ENCODE results near the gene CLDN3. TPM values are rescaled to one million over a fixed set of nuclear protein-coding genes. Genes with fewer than 3 reads are reported as not detected.

Gene CLDN3
- total RNA-seq, 1 donor, result not detected

DNA sequence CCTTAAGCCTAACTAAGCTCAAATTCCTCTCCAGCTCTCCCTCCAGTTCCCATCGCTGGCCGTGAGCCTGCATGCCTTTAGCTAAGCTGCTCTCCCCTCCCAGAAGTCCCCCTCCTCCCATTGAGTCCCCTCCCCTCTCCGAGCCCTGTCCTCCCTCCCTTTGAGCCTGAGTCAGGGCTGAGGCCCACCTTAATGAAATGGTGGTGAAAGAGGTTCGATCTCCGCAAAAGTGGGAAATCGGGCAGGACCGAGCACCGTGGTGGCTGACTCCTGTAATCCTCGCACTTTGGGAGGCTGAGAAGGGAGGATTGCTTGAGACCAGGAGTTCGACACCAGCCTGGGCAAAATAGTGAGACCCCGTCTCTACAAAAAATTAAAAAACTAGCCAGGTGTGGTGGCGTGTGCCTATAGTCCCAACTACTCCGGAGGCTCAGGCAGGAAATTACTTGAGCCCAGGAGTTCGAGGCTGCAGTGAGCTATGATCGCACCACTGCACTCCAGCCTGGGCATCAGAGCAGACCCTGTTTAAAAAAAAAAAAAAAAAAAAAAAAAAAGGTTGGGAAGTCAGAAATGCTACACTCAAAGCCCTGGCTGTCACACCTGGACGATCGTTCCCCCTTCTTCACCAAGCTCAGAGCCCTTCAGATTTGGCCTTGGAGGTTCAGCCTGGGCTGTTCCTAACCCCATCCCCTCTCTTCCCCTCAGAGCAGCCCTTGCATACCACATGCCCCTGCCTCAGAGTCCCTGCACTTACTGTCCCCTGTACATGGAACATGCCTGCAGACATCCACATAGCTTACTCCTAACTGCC is 995 bp upstream of the CLDN3 start:
- no peaks in the 10 kb centered on the region for H3K4me1 ChIP-seq (ENCODE audit: insufficient read depth, low read length)
- H2AFZ ChIP-seq (ENCODE audit: low read length), result no peak overlapping the region
- H4K20me1 ChIP-seq (ENCODE audit: insufficient read depth, low read length), result no peaks in the 10 kb centered on the region
- no peak overlapping the region for H3K27ac ChIP-seq (ENCODE audit: low read depth, low read length)
- no peaks in the 10 kb centered on the region for H3K36me3 ChIP-seq (ENCODE audit: insufficient read depth, low read length)
- H3K4me2 ChIP-seq (ENCODE audit: insufficient read depth, low read length), result no peak overlapping the region
- peaks cover 36% of the 10 kb centered on the region for H3K27me3 ChIP-seq (ENCODE audit: insufficient read depth, low read length)
- H3K4me3 ChIP-seq (ENCODE audit: insufficient read depth, low read length), result no peak overlapping the region
- peak; percentile 76 for DNase-seq (ENCODE audit: insufficient read length, low spot score, missing footprints)
- H3K79me2 ChIP-seq (ENCODE audit: insufficient read depth, low read length), result no peaks in the 10 kb centered on the region
- no peak for TF ChIP-seq CTCF (IDR thresholded peaks at IDR 0.05; ENCODE audit: extremely low read depth, low read depth, low read length)
- no peaks in the 10 kb centered on the region for H3K9me3 ChIP-seq (ENCODE audit: low read depth, low read length)

DNA sequence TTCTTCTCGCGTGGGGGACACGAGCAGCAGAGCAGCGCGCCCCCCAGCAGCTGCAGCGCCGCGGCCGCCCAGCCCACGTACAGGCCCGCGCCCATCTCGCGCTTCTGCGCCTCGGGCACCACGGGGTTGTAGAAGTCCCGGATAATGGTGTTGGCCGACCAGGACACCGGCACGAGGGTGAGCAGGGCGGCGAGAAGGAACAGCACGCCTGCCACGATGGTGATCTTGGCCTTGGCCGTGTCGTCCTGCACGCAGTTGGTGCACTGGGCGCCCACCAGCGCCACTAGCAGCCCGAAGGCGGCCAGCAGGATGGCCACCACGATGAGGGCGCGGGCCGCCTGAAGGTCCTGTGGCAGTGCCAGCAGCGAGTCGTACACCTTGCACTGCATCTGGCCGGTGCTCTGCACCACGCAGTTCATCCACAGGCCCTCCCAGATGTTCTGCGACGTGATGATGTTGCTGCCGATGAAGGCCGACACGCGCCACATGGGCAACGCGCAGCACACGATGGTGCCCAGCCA is 529 bp downstream of the CLDN3 start:
- Histone ChIP-seq H3K4me1 (ENCODE audit: insufficient read depth, low read length) (no peaks in the 10 kb centered on the region), H2AFZ (ENCODE audit: low read length) (no peak overlapping the region), H3K79me2 (ENCODE audit: insufficient read depth, low read length) (no peaks in the 10 kb centered on the region), H3K27me3 (ENCODE audit: insufficient read depth, low read length) (peaks cover 36% of the 10 kb centered on the region), H3K36me3 (ENCODE audit: insufficient read depth, low read length) (no peaks in the 10 kb centered on the region), H3K4me2 (ENCODE audit: insufficient read depth, low read length) (peak overlapping the region; percentile 18), H3K9me3 (ENCODE audit: low read depth, low read length) (no peaks in the 10 kb centered on the region), H3K4me3 (ENCODE audit: insufficient read depth, low read length) (no peak overlapping the region), H4K20me1 (ENCODE audit: insufficient read depth, low read length) (no peaks in the 10 kb centered on the region), H3K27ac (ENCODE audit: low read depth, low read length) (no peak overlapping the region)
- DNase-seq (ENCODE audit: insufficient read length, low spot score, missing footprints), result peak; percentile 61
- TF ChIP-seq CTCF (IDR thresholded peaks at IDR 0.05; ENCODE audit: extremely low read depth, low read depth, low read length), result no peak

DNA sequence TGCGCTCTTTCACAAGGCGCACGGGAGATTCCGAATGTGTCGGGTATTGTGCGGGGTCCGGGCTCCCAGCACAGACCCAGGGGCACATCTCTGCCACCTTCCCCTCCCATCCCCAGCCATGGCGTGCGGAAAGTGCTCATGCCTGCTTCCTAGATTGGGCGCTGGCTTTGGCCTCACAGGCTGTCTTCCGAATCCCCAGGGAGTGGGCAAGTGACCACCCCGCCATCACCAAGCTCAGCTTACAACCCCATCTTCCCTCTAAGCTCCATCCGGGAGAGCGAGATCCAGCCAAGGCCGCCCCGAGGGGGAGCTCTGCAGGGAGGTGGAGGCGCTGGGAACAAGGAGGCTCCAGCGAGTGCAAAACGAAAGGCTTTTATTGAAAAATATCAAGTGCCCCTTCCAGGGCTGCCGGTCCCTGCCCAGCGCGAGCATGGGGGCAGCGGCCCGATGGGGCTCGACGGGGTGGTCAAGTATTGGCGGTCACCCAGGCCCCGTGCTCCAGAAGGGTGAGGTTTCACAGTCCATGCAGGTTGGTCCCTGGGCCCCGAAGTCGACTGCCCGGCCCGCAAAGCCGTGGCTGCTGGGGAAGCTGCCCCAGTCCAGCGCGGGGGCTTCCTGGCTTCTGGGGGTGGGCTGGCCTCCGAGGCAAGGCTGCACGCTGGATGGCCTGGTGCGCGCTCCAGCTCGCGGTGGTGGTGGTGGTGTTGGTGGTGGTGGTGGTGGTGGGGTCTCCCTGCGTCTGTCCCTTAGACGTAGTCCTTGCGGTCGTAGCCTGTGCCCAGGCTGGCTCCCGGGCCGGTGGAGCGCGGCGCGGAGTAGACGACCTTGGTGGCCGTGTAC is 1.2 kb downstream of the CLDN3 start:
- no peak overlapping the region for H3K27ac ChIP-seq (ENCODE audit: low read depth, low read length)
- peak overlapping the region; percentile 60 for H3K4me3 ChIP-seq (ENCODE audit: insufficient read depth, low read length)
- H3K27me3 ChIP-seq (ENCODE audit: insufficient read depth, low read length), result peaks cover 36% of the 10 kb centered on the region
- H4K20me1 ChIP-seq (ENCODE audit: insufficient read depth, low read length), result no peaks in the 10 kb centered on the region
- DNase-seq (ENCODE audit: insufficient read length, low spot score, missing footprints), result peak; percentile 71
- no peaks in the 10 kb centered on the region for H3K79me2 ChIP-seq (ENCODE audit: insufficient read depth, low read length)
- TF ChIP-seq CTCF (IDR thresholded peaks at IDR 0.05; ENCODE audit: extremely low read depth, low read depth, low read length), result no peak
- no peaks in the 10 kb centered on the region for H3K36me3 ChIP-seq (ENCODE audit: insufficient read depth, low read length)
- H3K4me1 ChIP-seq (ENCODE audit: insufficient read depth, low read length), result no peaks in the 10 kb centered on the region
- H2AFZ ChIP-seq (ENCODE audit: low read length), result peak overlapping the region; percentile 22
- H3K9me3 ChIP-seq (ENCODE audit: low read depth, low read length), result no peaks in the 10 kb centered on the region
- peak overlapping the region; percentile 68 for H3K4me2 ChIP-seq (ENCODE audit: insufficient read depth, low read length)

Data from osteoblast (primary cell).